Astrocyte (in vitro differentiated cells and primary cell): ENCODE measurements around the gene CRYL1. TPM values are rescaled to one million over a fixed set of nuclear protein-coding genes. Genes with fewer than 3 reads are reported as not detected.

Source experiments
- DNase-seq: peaks from one replicate; pipeline ENCODE4 v3.0.0-alpha.2; 2010; ENCODE audit warnings: low read depth
- FAIRE-seq: peaks from 2 replicates; lab custom pipeline; 2011; peaks lifted over from hg19 to GRCh38; lab: Jason Lieb, UNC
- H2AFZ ChIP-seq: 2 replicates; pipeline ENCODE4 v1.6.0; 2012; ENCODE audit warnings: low read depth, low read length, inconsistent platforms
- H3K27ac ChIP-seq: 2 replicates; pipeline ENCODE4 v1.5.1; 2011; ENCODE audit warnings: low read depth, low read length, inconsistent platforms
- H3K27me3 ChIP-seq: 2 replicates; pipeline ENCODE4 v1.6.0; 2011; ENCODE audit warnings: low read length, inconsistent platforms; ENCODE audit not compliant: insufficient read depth
- H3K36me3 ChIP-seq: 2 replicates; pipeline ENCODE4 v1.5.1; 2011; ENCODE audit warnings: low read length, inconsistent platforms; ENCODE audit not compliant: insufficient read depth
- H3K4me1 ChIP-seq: 2 replicates; pipeline ENCODE4 v1.5.1; 2011; ENCODE audit warnings: low read length, inconsistent platforms; ENCODE audit not compliant: insufficient read depth
- H3K4me2 ChIP-seq: 2 replicates; pipeline ENCODE4 v1.6.0; 2012; ENCODE audit warnings: low read length, inconsistent platforms
- H3K4me3 ChIP-seq: 2 replicates; pipeline ENCODE4 v1.5.1; 2011; ENCODE audit warnings: low read depth, mild to moderate bottlenecking, low read length, inconsistent platforms; ENCODE audit not compliant: insufficient read depth
- H3K79me2 ChIP-seq: 2 replicates; pipeline ENCODE4 v1.6.0; 2012; ENCODE audit warnings: mild to moderate bottlenecking, low read length, inconsistent platforms; ENCODE audit not compliant: insufficient read depth
- H3K9ac ChIP-seq: 2 replicates; pipeline ENCODE4 v1.6.0; 2012; ENCODE audit warnings: mild to moderate bottlenecking, low read length, inconsistent platforms
- H3K9me3 ChIP-seq: 2 replicates; pipeline ENCODE4 v1.5.1; 2012; ENCODE audit warnings: low read depth, mild to moderate bottlenecking, low read length, inconsistent platforms; ENCODE audit not compliant: insufficient read depth
- H4K20me1 ChIP-seq: 2 replicates; pipeline ENCODE4 v1.6.0; 2012; ENCODE audit warnings: low read length, inconsistent platforms; ENCODE audit not compliant: insufficient read depth
- H3K27ac Mint-ChIP-seq: one replicate; pipeline ENCODE4 v1.8.0; 2021; ENCODE audit warnings: mild to moderate bottlenecking, mixed read lengths; ENCODE audit not compliant: unreplicated experiment
- H3K27me3 Mint-ChIP-seq: one replicate; pipeline ENCODE4 v1.8.0; 2021; ENCODE audit warnings: low read depth, mixed read lengths; ENCODE audit not compliant: unreplicated experiment
- H3K36me3 Mint-ChIP-seq: one replicate; pipeline ENCODE4 v1.8.0; 2021; ENCODE audit warnings: low read depth, mixed read lengths; ENCODE audit not compliant: unreplicated experiment
- H3K4me1 Mint-ChIP-seq: one replicate; pipeline ENCODE4 v1.8.0; 2021; ENCODE audit warnings: low read depth, mixed read lengths; ENCODE audit not compliant: unreplicated experiment
- H3K4me3 Mint-ChIP-seq: one replicate; pipeline ENCODE4 v1.8.0; 2021; ENCODE audit warnings: mild to moderate bottlenecking, moderate library complexity, mixed read lengths; ENCODE audit not compliant: unreplicated experiment
- H3K9me3 Mint-ChIP-seq: one replicate; pipeline ENCODE4 v1.8.0; 2021; ENCODE audit warnings: mild to moderate bottlenecking, mixed read lengths; ENCODE audit not compliant: unreplicated experiment
- CTCF ChIP-seq: IDR thresholded peaks from 2 replicates; pipeline ENCODE4 v1.5.1; 2011; ENCODE audit warnings: low read depth, mild to moderate bottlenecking, inconsistent platforms, low read length, moderate library complexity; ENCODE audit not compliant: insufficient read depth
- EZH2 ChIP-seq: IDR thresholded peaks from 2 replicates; pipeline ENCODE4 v1.6.1; 2012; ENCODE audit warnings: mild to moderate bottlenecking, low read length, inconsistent platforms; ENCODE audit not compliant: insufficient read depth
- total RNA-seq: library from RNA; stranded (reverse); gene quantifications from 2 replicates; pipeline ENCODE4 v1.2.1, GENCODE V29; 2021

CRYL1 gene
- total RNA-seq, 1 donor from 2014 or later: 3.7 TPM

GRCh38 chr13:20514866-20515265 is 10.8 kb downstream of the CRYL1 start:
- Mint-ChIP-seq H3K4me1 (no peaks in the 10 kb centered on the region), H3K4me3 (no peak overlapping the region), H3K27ac (no peak overlapping the region), H3K9me3 (peaks cover under 1% of the 10 kb centered on the region), H3K27me3 (no peaks in the 10 kb centered on the region), H3K36me3 (no peaks in the 10 kb centered on the region)
- Histone ChIP-seq H3K27me3 (no peaks in the 10 kb centered on the region), H3K79me2 (no peaks in the 10 kb centered on the region), H3K36me3 (no peaks in the 10 kb centered on the region), H3K9me3 (no peaks in the 10 kb centered on the region), H3K4me2 (no peak overlapping the region), H4K20me1 (no peaks in the 10 kb centered on the region), H3K9ac (no peak overlapping the region), H3K4me1 (no peaks in the 10 kb centered on the region), H3K27ac (no peak overlapping the region), H2AFZ (no peak overlapping the region), H3K4me3 (no peak overlapping the region)
- DNase-seq (no peak), FAIRE-seq (no peak)
- TF ChIP-seq EZH2 (no peak), CTCF (no peak)

- FAIRE-seq: no peak
- no peak overlapping the region for H3K4me2 ChIP-seq
- no peaks in the 10 kb centered on the region for H3K27me3 Mint-ChIP-seq
- DNase-seq: no peak
- no peak overlapping the region for H3K4me3 Mint-ChIP-seq
- H3K79me2 ChIP-seq: no peaks in the 10 kb centered on the region
- H3K4me1 Mint-ChIP-seq: no peaks in the 10 kb centered on the region
- H3K9me3 ChIP-seq: no peaks in the 10 kb centered on the region
- no peaks in the 10 kb centered on the region for H3K36me3 Mint-ChIP-seq
- no peak overlapping the region for H3K9ac ChIP-seq
- no peak for TF ChIP-seq CTCF
- TF ChIP-seq EZH2: no peak
- H3K27ac Mint-ChIP-seq: no peak overlapping the region
- no peaks in the 10 kb centered on the region for H3K9me3 Mint-ChIP-seq
- H3K4me1 ChIP-seq: no peaks in the 10 kb centered on the region
- no peaks in the 10 kb centered on the region for H3K36me3 ChIP-seq
- no peaks in the 10 kb centered on the region for H4K20me1 ChIP-seq
- H2AFZ ChIP-seq: no peak overlapping the region
- H3K27me3 ChIP-seq: no peaks in the 10 kb centered on the region
- H3K27ac ChIP-seq: no peak overlapping the region
- no peak overlapping the region for H3K4me3 ChIP-seq
These were observed 12.1 kb downstream of the CRYL1 start for GRCh38 chr13:20513466-20513995.

GRCh38 chr13:20512042-20512683 is 13.5 kb downstream of the CRYL1 start:
- H3K27me3 Mint-ChIP-seq: no peaks in the 10 kb centered on the region
- no peaks in the 10 kb centered on the region for H3K36me3 ChIP-seq
- no peaks in the 10 kb centered on the region for H3K36me3 Mint-ChIP-seq
- H2AFZ ChIP-seq: no peak overlapping the region
- no peaks in the 10 kb centered on the region for H3K9me3 Mint-ChIP-seq
- no peaks in the 10 kb centered on the region for H3K4me1 ChIP-seq
- H3K27ac Mint-ChIP-seq: no peak overlapping the region
- no peak overlapping the region for H3K4me3 ChIP-seq
- H4K20me1 ChIP-seq: no peaks in the 10 kb centered on the region
- no peak overlapping the region for H3K4me3 Mint-ChIP-seq
- H3K9ac ChIP-seq: no peak overlapping the region
- H3K27ac ChIP-seq: no peak overlapping the region
- H3K79me2 ChIP-seq: no peaks in the 10 kb centered on the region
- DNase-seq: no peak
- no peak overlapping the region for H3K4me2 ChIP-seq
- H3K9me3 ChIP-seq: no peaks in the 10 kb centered on the region
- TF ChIP-seq EZH2 (no peak), CTCF (no peak)
- no peaks in the 10 kb centered on the region for H3K4me1 Mint-ChIP-seq
- no peaks in the 10 kb centered on the region for H3K27me3 ChIP-seq
- no peak for FAIRE-seq
